SHP77 (cell line): ENCODE data around the gene COTL1.
"Not testable (repeated sequence)": the region's sequence is repeated elsewhere in the genome, so short reads cannot be mapped to it uniquely, and the experiment has no call there.

Source experiments
- DNase-seq, 2 experiments: peaks; one replicate each; lab custom pipeline; 2025; lab: John Stamatoyannopoulos, UW

Gene COTL1

GRCh38 chr16:84569382-84569987, 48.4 kb downstream of the COTL1 start:
- DNase-seq = no peak

- no peak for DNase-seq
Measured at GRCh38 chr16:84568066-84568465, 49.8 kb downstream of the COTL1 start.

- no peak for DNase-seq
Measured at GRCh38 chr16:84567286-84567962, 50.5 kb downstream of the COTL1 start.

GRCh38 chr16:84566545-84567257, 51.2 kb downstream of the COTL1 start:
- DNase-seq = no peak

GRCh38 chr16:84565669-84566495, 52.0 kb downstream of the COTL1 start:
- no peak for DNase-seq

GRCh38 chr16:84563786-84564420, 54.0 kb downstream of the COTL1 start:
- no peak for DNase-seq

GRCh38 chr16:84563064-84563715, 54.7 kb downstream of the COTL1 start:
- DNase-seq = no peak

- no peak for DNase-seq
Measured at GRCh38 chr16:84562174-84562815, 55.6 kb downstream of the COTL1 start.

GRCh38 chr16:84561291-84561690, 56.6 kb downstream of the COTL1 start:
- DNase-seq = no peak

- no peak for DNase-seq
Measured at GRCh38 chr16:84560269-84560668, 57.6 kb downstream of the COTL1 start.

GRCh38 chr16:84559311-84559932, 58.5 kb downstream of the COTL1 start:
- DNase-seq = no peak

- DNase-seq = not testable (repeated sequence)
Measured at GRCh38 chr16:84558850-84559249, 59.0 kb downstream of the COTL1 start.

GRCh38 chr16:84557504-84557903, 60.4 kb downstream of the COTL1 start:
- no peak for DNase-seq

- no peak for DNase-seq
Measured at GRCh38 chr16:84557059-84557458, 60.8 kb downstream of the COTL1 start.

- DNase-seq = no peak
Measured at GRCh38 chr16:84555418-84556196, 62.3 kb downstream of the COTL1 start.

- no peak for DNase-seq
Measured at GRCh38 chr16:84554627-84555328, 63.1 kb downstream of the COTL1 start.

GRCh38 chr16:84553873-84554399, 63.9 kb downstream of the COTL1 start:
- no peak for DNase-seq

- no peak for DNase-seq
Measured at GRCh38 chr16:84552135-84552534, 65.7 kb downstream of the COTL1 start.

GRCh38 chr16:84550096-84550495, 67.8 kb downstream of the COTL1 start:
- DNase-seq = no peak
